Activated CD4-positive, CD25-positive, alpha-beta regulatory T cell (primary cell): ENCODE measurements around the gene SLC27A2.

ENCODE experiments used
- DNase-seq, 4 experiments: peaks; one replicate each; lab custom pipeline; 2025; lab: John Stamatoyannopoulos, UW

SLC27A2 gene

DNA sequence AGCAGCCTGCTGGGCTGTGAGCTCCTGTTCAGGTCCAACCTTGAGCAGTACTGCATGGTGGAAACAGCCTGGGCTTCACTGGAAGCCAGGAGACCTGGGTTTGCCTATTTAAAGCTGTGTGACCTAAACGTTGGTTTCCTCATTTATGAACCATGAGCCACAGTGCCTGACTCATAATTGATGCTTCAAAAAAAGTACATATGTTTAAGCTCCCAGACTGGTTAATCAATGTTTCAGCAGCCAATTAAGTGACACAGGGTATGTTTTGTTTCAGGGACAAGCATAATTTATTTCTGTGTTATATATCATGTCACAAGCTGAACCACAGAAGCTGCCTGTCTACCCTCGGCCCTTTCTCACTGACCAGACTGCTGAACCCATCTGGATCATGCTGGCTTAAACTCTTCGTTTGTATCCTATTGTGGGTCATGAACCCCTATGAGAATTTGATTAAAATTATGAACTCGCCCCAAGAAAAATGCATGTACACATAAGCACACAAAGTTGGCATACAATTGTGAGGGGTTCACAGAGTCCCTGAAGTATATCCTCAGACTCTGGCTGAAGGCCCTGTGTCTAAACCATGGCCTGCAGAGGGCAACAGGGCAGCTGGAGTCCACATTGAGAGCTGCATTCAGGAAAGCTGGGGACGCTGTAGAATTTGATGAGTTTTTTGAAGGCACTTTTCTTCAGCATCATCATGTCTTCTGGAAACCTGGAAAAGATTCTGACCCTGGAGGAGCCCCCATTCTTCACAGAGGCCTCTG, 59.9 kb downstream of the SLC27A2 start:
- no peak for DNase-seq

DNA sequence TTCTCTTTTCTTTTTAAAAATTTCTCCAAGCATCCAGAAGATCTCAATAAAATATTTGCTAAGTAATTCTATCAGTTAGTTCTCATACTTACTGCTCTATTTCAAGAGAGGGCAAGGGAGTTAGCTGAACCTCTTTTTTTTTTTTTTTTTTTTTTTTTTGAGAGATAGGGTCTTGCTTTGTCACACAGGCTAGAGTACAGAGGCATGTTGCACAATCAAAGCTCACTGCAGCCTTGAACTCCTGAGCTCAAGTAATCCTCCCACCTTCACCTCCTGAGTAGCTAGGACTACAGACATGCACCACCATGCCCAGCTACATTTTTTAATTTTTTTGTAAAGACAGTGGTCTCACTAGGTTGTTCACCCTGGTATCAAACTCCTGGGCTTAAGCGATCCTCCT, 62.2 kb downstream of the SLC27A2 start:
- no peak for DNase-seq

DNA sequence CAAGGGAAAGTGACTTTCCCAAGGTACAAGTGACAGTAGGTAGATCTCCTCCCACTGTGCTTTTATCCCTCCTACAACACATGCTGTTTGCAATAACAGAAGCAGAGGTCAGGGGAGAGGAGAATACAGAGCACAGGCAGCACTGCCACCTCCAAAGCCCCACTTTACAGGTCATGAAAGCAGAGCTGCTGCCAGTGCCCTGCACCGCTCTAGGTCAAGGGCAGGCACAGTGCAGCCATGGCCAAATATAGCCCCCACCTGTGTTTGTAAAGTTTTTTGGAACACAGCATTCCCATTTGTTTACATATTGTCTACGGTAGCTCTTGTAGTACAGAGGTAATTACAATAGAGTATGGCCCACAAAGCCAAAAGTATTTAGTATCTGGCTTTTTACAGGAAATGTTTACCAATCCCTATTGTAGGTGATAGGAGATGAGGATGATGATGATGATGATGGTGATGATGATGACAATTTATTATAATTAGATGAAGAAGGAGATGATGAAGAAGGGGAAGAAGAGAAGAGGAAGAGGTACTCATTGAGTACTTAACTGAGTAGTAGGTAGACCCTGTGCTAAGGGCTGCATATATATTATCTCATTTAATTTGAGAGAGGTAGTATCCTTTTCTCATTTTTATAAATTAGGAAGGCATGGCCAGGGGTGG, 63.1 kb downstream of the SLC27A2 start:
- DNase-seq, result no peak

DNA sequence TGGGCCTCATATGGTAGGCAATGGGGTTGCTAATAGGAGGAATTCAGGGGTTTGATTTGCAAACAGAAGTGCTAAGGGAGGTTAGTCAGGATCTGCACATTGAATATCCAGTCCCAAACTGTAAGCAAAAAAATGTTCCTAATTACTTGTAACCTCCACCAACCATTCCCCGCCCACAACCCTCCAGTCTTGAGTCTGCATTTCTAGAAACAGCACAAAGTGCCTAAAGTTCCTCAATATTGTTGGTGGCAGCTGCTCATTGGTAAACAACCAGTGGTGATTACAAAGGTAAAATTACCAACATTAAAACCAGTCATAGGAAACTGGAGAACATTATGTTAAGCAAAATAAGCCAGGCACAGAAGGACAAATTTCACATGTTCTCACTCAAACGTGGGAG, 64.6 kb downstream of the SLC27A2 start:
- no peak for DNase-seq

DNA sequence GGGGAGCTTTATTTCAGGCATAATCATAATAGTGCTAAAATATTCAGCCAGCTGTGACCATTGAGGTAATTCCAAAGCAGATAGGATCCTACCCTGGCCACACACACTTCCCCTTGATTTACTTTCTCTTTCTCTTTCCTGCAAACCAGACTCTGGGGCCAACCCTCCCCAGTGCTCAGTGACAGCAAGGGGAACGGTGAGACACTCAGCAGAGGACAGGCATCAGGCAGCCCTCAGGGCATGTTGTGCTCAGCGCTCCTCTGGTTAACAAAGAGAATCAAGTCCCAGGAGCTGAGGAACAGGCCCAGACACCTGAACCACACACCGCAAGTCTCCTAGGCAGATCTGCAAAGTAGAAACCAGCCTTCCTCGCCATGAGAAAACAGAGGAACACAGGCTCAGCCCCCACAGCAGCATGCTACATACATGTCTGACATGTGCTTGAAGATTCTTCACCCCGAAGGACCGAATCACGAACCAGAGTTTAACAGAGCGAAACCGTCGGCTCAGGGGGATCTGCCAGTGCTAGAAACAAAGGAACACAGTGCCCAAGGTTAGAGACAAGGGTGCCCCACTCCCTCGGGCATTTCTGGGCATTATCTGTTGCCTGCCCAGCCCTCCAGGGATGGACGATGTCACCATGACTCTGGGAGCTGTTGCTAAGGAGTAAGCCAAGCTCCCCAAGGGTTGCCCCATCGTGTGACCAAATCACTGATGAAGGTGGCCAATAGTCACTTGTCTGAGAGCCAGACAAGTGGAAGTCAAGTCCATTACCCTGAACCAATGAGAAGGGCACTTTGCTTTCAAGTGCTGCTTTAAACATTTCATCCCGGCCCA, 66.0 kb downstream of the SLC27A2 start:
- peak in 3 of 4 experiments; percentile 2 to 18 (median 3) for DNase-seq

DNA sequence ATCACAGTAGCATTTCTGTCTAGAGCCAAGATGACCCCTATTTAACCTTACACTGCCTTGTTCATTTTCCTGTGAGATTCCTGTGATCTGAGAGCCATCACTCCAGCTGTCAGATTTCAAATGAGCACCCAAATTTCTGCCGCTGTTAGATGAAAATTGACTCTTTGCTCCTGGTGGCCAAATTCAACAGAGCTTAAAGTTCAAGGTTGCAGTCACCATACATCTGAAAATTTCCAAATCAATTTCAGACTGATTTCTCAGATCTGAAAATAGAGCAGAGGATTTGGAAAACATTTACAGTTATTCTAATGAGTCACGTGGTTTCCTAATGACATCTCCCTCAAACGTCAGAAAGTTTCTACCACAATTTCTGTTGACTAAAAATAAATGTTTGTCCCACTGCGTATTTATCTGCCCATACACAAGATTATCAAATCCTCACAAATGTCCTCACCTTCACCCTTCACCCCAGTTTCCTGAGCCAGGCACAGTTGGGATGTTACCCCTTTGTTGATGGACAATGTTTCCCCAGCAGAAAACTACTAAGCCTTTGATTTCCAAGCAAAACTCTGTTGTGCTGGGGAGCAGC, 67.1 kb downstream of the SLC27A2 start:
- DNase-seq, result no peak

DNA sequence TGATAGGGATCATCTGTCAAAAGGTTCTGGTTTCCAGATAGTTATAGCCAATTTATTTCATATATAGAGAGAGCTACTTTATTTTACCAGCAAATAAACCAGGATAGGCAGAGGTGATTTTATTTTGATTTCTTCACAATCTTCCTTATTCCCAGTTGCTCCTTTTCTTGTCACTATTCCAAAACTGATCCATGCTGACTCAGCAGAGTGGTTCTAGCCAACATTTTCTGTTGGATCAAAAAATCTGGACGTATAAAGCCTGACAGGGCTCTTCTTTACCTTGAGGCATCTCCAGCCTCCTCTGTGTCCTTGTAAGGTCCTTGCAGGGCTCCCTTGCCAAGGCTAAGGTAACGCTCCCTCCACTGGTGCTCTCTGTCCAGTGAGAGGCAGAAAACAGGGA, 67.7 kb downstream of the SLC27A2 start:
- DNase-seq, result no peak

DNA sequence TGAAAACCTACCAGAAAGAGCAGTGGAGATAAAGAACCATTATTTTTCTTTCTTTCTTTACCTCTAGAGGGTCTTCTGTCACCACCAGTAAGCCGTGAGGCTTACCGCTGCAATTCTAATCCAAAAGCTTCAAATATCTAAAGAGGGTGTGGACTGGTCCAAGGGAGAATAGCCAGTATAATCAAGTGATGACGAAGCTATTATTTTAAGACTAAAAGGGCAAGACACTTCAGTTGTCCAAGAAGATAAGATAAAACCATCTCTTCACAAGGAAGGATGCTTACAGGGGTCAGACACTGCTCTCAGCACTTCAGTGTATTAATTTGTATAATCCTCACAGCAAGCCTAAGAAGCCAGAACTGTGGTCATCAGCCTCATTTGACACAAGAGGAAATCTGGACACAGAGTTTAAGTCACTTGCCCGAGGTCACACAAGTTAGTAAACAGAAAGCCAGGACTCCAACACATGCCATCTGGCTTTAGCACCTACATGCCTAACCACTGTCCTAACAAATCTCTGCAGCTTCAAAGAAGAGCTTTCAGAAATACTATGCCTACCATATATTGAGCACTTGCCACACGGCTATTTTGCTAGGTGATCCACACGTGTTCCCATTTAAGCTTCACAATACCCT, 68.9 kb downstream of the SLC27A2 start:
- DNase-seq, result no peak

DNA sequence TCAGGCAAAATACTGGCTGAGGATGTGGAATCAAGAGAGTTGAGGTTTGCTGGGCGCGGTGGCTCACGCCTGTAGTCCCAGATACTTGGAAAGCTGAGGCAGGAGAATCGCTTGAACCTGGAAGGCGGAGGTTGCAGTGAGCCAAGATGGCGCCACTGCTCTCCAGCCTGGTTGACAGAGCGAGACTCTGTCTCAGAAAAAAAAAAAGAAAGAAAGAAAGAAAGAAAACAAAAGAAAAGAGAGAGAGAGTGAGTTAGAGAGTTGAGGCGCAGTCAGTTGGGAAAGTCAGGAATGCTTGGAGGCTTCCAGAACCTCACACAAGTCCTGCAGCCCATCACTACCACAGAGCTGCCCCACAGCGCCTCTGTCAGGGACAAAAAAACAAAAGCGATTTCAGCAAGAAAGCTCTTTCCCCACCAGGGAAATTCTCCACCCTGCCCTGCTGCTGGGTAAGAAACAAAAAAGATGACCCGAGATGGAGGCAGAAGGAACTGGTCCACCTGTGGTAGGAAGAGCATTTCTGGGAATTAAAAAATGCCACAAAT, 69.7 kb downstream of the SLC27A2 start:
- no peak for DNase-seq

DNA sequence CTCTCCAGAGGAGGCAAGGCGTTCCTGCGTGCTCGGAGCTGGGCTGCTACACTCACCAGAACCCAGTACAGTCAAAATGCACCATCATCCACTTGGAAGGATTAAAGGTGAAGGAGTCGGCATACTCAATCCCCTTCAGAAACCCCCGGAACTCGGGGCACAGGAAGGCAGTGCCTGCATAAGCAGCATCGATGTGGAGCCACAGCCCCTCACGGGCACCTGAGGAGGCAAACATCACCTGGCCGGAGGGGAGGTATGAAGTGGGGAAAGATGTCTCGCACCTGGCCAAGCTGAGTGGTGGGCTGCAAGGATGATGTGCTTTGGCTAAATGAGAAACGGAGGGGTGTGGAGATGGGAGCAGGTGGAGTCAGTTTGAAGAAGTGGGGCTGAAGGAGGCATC, 70.6 kb downstream of the SLC27A2 start:
- DNase-seq, result no peak

DNA sequence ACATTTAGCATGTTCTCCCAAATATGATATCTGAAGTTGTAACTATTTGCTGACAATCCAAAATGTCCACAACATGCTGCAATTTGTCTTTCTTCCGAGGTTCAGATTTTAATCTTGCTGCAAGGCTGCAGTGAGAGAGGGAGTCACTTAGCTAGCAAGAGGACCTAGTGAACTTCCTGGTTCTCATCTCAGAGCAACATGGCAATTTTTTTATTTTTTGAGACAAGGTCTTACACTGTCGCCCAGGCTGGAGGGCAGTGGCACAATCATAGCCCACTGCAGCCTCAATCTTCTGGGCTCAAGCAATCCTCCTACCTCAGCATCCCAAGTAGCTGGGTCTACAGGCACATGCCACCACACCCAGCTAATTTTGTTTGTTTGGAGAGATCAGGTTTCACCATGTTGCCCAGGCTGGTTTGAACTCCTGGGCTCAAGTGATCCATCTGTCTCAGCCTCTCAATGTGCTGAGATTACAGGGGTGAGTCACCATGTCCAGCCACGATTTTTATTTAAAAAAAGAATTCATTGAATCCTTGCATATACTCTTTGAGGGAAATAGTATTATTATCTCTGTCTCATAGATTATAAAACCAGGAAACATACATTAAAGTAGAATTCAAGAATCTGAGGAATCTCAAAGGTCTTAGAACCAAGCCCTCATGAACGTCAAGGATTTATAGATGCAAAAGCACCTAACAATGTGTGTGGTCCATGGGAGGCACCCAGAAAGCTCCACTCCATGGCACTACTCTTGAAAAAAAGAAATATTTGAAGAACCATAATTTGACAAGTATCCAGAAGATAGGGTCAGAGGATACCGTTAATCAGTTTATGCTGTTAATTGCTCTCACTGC, 74.4 kb downstream of the SLC27A2 start:
- DNase-seq, result no peak

DNA sequence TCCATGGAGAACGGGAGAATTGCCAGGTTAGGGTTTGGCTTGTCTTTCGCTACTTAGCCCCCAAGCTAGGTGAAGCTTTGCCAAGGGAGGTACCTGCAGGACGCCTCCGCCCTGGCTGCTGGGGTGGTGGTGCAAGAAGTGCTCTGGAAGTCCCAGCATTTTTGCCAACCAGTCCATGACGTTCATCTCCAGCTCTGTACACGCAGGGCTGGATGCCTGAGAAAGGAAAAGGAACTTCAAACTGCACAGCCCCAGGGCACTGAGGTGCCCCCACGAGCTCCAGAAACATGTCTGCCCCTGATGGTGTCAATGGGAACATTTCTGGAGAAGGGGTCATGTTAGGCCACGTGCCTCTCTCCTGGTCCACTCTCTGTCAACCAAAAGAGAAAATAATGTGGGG, 75.3 kb downstream of the SLC27A2 start:
- DNase-seq, result no peak

DNA sequence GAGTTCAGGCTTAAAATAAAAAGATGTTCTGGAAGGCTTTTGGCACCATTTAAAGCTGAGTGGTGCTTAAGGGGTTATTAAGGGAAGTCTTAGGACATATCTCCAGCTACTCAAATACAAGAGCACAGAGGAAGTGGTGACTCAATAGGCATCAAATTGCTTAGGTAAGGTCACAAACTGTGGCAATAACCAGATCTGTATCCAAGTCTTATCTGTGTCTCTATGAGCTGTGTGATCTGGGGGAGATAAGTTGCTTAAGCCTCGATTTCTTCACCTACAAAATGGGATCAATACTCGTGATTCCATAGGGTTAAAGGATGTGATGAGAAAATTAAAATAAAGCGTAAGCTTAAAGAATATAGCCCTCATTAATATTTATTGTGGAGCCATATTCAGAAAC, 75.9 kb downstream of the SLC27A2 start:
- DNase-seq, result no peak

DNA sequence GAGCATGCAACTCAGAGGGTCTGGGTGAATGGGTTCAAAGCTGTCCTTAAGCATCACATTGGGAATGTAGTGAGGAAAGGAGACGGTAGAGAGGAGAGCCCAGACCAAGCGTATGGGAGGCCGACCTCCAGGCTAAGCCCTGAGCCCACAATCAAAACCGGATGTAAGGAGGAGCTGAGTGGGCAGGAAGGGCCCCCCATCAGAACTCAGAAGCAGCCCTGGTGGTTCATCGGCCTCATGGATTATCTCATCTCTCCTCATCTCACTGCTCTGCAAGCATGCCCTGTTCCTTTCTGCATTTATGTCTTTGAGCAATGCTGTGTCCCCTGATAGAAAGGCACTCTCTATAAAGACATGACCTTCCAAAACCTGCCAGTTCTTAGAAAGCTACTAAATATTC, 77.3 kb downstream of the SLC27A2 start:
- DNase-seq, result no peak

DNA sequence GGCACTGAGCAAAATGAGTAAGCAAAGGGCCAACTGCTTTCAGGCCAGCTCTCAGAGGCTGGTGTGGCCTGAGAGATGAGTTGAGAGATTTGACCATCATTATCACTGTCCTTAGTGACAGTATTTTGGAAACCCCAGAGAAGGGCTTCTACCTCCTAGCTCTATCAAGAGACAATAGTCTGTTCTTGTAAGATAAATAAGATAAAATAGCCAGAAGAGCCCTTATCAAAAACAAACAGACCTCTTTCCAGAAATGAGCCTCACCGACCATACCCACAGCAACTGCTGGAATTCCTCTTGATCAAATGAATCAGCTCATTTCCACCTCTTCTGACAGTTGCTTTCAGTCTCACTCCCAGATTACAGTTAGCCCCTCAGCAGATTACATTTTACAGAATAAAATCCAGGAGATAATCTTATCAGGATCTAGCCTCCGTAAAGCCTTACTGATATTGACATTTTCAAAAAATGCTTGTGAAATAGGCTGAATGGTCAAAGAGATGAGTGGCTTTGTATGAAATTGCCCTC, 79.0 kb downstream of the SLC27A2 start:
- DNase-seq, result no peak

DNA sequence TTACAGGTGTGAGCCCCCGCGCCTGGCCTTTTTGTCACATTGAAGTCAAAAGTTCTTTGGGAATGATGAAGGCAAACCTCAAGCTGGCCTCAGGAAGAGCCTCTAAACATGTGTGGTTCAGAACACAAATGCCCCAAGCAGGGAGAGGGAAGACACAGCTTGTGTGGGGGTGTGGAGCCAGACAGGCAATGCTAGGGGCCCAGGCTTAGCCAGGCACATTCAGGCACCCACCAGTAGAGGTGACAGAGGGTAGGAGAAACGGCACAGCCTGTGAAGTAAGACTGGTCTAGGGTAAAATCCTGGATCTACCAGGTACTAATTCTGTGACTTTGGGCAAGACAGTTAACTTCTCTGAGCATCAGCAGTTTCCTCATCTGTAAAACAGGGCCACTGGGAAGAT, 80.0 kb downstream of the SLC27A2 start:
- no peak for DNase-seq

DNA sequence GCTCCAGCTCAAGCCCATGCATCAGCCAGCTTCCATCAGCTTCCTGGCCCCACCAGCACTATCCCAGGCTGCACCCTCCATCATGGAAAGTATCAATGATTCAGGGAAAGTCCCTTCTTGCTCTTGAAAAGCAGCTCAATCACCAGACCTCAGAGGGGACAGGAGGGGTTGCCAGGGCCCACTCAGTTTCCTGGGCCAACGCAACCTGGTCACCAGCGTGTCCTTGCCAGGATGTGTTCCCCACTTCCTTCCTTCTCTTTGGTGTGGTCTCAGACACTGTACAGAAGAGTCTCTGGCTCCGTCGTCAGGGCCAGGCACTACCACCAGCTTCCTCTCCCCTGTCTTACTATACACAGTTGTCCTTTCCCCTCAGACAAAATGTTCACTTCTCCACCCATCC, 80.5 kb downstream of the SLC27A2 start:
- DNase-seq, result no peak

DNA sequence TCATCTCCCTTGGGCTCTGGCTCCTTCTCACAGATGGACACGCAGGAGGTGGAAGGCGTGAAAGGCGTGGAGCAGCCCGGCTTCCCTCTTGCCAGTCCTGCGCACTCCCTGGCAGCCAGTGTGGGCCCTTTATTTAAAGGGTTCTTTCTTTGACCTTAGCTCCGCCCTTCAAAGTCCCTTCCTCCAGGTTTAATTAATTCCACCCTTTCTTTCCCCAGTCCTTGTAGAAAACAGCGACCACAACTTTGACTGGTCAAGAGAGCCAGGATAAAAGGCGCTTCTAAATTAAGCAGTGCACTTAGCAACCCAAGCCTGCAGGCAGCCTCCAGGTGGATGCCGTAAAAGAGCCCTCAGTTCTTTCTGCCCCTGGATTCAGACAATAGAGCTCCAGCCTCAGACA, 83.6 kb downstream of the SLC27A2 start, which contains the start of gene HDC:
TSS of gene HDC (minus strand) at position 107 of the 400 bp plus-strand sequence. CDS start at position 4, 103 bp downstream.
- no peak for DNase-seq

DNA sequence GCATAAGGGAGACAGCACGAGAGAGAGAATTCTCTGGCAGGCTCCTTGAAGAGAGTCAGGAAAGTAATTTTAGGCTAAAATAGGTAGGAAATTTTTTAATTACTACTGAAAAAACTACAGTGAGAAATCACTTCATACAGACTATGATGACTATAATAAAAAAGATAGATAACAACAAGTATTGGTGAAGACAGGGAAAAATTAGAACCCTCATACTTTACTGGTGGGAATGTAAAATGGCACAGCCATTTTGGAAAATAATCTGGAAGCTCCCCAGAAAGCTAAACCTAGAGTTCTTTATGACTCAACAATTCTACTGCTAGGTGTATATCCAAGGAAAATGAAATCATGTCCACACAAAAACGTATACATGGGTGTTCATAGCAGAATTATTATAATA, 85.6 kb downstream of the SLC27A2 start:
- no peak for DNase-seq

DNA sequence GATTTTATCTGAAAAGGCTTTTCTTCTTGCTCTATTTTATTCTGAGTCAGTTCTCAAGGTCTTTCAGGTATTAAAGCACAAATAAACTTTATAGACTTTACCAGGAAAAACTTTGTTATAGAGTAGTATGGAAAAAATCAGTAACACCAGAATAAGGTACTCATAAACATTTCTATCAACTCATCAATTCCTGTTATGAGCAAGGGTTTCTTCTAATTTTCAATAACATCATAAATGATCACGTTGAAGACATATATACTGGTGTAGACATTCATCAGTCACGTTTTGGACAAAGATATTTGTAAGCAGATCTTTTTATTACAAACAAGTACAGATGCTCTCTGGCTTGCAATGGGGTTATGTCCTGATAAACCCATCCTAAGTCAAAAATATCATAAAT, 93.1 kb downstream of the SLC27A2 start:
- DNase-seq, result no peak
